Measurements from ENCODE around the gene BLOC1S4.

DNA sequence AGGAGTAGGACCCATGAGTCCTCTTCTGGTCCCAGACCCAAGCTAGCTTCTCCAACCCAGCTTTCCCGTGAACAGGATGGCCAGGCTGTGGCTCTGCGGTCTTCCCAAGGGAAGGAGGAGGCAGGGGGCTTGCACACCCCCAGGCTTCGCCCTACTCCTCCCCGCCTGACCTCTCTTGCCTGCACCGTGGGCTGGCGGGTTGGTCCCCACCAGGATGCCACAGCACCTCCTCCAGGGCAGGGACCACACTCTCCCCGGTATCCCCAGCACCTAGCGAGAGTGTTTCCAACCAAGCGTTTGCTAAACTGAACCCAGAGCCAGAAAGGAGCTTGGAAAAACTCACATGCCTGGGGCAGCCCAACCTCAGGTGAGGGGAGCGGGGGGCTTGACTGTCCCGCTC lies 31.3 kb upstream of the BLOC1S4 start:
- TF ChIP-seq TAF1 (conservative IDR thresholded peaks at IDR 0.05): no peak
- TF ChIP-seq, protein P1, sequence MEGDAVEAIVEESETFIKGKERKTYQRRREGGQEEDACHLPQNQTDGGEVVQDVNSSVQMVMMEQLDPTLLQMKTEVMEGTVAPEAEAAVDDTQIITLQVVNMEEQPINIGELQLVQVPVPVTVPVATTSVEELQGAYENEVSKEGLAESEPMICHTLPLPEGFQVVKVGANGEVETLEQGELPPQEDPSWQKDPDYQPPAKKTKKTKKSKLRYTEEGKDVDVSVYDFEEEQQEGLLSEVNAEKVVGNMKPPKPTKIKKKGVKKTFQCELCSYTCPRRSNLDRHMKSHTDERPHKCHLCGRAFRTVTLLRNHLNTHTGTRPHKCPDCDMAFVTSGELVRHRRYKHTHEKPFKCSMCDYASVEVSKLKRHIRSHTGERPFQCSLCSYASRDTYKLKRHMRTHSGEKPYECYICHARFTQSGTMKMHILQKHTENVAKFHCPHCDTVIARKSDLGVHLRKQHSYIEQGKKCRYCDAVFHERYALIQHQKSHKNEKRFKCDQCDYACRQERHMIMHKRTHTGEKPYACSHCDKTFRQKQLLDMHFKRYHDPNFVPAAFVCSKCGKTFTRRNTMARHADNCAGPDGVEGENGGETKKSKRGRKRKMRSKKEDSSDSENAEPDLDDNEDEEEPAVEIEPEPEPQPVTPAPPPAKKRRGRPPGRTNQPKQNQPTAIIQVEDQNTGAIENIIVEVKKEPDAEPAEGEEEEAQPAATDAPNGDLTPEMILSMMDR (IDR thresholded peaks at IDR 0.05; ENCODE audit: low read depth, low read length, missing input control): no peak
- TF ChIP-seq, protein P2, sequence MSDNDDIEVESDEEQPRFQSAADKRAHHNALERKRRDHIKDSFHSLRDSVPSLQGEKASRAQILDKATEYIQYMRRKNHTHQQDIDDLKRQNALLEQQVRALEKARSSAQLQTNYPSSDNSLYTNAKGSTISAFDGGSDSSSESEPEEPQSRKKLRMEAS (IDR thresholded peaks at IDR 0.05): no peak
- no peak for TF ChIP-seq JUND (IDR thresholded peaks at IDR 0.05)
- TF ChIP-seq ATF3 (IDR thresholded peaks at IDR 0.05): no peak
- no peak for TF ChIP-seq HNF4A (conservative IDR thresholded peaks at IDR 0.05)
- TF ChIP-seq RXRA (IDR thresholded peaks at IDR 0.05): no peak
- no peak for TF ChIP-seq GABPA (IDR thresholded peaks at IDR 0.05 in 1 of 2, conservative IDR thresholded peaks at IDR 0.05 in 1 of 2)
- TF ChIP-seq YY1 (IDR thresholded peaks at IDR 0.05): no peak
- TF ChIP-seq, protein P3, sequence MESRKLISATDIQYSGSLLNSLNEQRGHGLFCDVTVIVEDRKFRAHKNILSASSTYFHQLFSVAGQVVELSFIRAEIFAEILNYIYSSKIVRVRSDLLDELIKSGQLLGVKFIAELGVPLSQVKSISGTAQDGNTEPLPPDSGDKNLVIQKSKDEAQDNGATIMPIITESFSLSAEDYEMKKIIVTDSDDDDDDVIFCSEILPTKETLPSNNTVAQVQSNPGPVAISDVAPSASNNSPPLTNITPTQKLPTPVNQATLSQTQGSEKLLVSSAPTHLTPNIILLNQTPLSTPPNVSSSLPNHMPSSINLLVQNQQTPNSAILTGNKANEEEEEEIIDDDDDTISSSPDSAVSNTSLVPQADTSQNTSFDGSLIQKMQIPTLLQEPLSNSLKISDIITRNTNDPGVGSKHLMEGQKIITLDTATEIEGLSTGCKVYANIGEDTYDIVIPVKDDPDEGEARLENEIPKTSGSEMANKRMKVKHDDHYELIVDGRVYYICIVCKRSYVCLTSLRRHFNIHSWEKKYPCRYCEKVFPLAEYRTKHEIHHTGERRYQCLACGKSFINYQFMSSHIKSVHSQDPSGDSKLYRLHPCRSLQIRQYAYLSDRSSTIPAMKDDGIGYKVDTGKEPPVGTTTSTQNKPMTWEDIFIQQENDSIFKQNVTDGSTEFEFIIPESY (IDR thresholded peaks at IDR 0.05): no peak
- TF ChIP-seq, protein P4, sequence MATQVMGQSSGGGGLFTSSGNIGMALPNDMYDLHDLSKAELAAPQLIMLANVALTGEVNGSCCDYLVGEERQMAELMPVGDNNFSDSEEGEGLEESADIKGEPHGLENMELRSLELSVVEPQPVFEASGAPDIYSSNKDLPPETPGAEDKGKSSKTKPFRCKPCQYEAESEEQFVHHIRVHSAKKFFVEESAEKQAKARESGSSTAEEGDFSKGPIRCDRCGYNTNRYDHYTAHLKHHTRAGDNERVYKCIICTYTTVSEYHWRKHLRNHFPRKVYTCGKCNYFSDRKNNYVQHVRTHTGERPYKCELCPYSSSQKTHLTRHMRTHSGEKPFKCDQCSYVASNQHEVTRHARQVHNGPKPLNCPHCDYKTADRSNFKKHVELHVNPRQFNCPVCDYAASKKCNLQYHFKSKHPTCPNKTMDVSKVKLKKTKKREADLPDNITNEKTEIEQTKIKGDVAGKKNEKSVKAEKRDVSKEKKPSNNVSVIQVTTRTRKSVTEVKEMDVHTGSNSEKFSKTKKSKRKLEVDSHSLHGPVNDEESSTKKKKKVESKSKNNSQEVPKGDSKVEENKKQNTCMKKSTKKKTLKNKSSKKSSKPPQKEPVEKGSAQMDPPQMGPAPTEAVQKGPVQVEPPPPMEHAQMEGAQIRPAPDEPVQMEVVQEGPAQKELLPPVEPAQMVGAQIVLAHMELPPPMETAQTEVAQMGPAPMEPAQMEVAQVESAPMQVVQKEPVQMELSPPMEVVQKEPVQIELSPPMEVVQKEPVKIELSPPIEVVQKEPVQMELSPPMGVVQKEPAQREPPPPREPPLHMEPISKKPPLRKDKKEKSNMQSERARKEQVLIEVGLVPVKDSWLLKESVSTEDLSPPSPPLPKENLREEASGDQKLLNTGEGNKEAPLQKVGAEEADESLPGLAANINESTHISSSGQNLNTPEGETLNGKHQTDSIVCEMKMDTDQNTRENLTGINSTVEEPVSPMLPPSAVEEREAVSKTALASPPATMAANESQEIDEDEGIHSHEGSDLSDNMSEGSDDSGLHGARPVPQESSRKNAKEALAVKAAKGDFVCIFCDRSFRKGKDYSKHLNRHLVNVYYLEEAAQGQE (IDR thresholded peaks at IDR 0.05): no peak
- no peak for TF ChIP-seq RAD21 (IDR thresholded peaks at IDR 0.05)
- TF ChIP-seq EGR1 (IDR thresholded peaks at IDR 0.05; ENCODE audit: low read depth in 2 of 2): no peak
